Prostate gland (tissue), 2 donors: ENCODE results near the gene ZNF593OS. TPM values are rescaled to one million over a fixed set of nuclear protein-coding genes. Genes with fewer than 3 reads are reported as not detected.

Experiments used
- DNase-seq: peaks from one replicate; pipeline ENCODE4 v3.0.0-alpha.2; 2019; ENCODE audit warnings: low spot score
- H3K27ac ChIP-seq, 2 donors: fragments of 200-600 bp; sonication (generic); 2 replicates each; pipeline ENCODE4 v1.5.1; 2017 to 2019
- H3K27me3 ChIP-seq: fragments of 200-600 bp; sonication (generic); replicated peaks from 2 replicates; pipeline ENCODE4 v1.5.1; 2019; ENCODE audit not compliant: insufficient read depth
- H3K36me3 ChIP-seq, 2 donors: fragments of 200-600 bp; sonication (generic); 1 replicate in 1 of 2; 2 replicates in 1 of 2; pipeline versions ENCODE4 v1.5.1 to v1.8.1; 2017 to 2019
- H3K4me1 ChIP-seq: fragments of 200-600 bp; sonication (generic); replicated peaks from 2 replicates; pipeline ENCODE4 v1.5.1; 2019
- H3K4me3 ChIP-seq, 2 donors: fragments of 200-600 bp; sonication (generic); 2 replicates each; pipeline ENCODE4 v1.5.1; 2017 to 2019
- H3K9me3 ChIP-seq: fragments of 200-600 bp; sonication (generic); 2 replicates; pipeline ENCODE4 v1.5.1; 2017
- POLR2A ChIP-seq: fragments of 450-650 bp; IDR thresholded peaks from one replicate; pipeline ENCODE4 v1.6.1; 2016; ENCODE audit warnings: antibody characterized with exemption, mild to moderate bottlenecking
- POLR2AphosphoS5 ChIP-seq: sonication (generic); formaldehyde crosslinking; IDR thresholded peaks from one replicate; pipeline ENCODE4 v1.6.1; 2017; ENCODE audit warnings: antibody characterized with exemption
- WGBS: methylation state at CpG from one replicate; pipeline ENCODE4 v1.1.5; 2018; 5-methylcytosine and 5-hydroxymethylcytosine counted together
- intact Hi-C: fragments of 100-400 bp; cut with DNase I; formaldehyde crosslinking; loops from one replicate; pipeline ENCODE4 v1.14.2; 2022
- total RNA-seq, 2 donors: library from RNA; depleted of rRNA; stranded (reverse); fragments of >200 nt; gene quantifications; one replicate each; pipeline ENCODE4 v1.1.0, GENCODE V29; 2016
- TF ChIP-seq, protein P1 (sequence below), 4 experiments: fragments of 200-600 bp in 2 of 4; fragments of 450-650 bp in 2 of 4; sonication (generic) in 2 of 4; IDR thresholded peaks; 1 replicate in 3 of 4; 2 replicates in 1 of 4; pipeline ENCODE4 v1.5.1; 2016 to 2019; ENCODE audit warnings: antibody characterized with exemption in 4 of 4, mild to moderate bottlenecking in 2 of 4, moderate library complexity in 2 of 4

Gene ZNF593OS
- total RNA-seq, 2 donors from 2014 or later, result not detected

DNA sequence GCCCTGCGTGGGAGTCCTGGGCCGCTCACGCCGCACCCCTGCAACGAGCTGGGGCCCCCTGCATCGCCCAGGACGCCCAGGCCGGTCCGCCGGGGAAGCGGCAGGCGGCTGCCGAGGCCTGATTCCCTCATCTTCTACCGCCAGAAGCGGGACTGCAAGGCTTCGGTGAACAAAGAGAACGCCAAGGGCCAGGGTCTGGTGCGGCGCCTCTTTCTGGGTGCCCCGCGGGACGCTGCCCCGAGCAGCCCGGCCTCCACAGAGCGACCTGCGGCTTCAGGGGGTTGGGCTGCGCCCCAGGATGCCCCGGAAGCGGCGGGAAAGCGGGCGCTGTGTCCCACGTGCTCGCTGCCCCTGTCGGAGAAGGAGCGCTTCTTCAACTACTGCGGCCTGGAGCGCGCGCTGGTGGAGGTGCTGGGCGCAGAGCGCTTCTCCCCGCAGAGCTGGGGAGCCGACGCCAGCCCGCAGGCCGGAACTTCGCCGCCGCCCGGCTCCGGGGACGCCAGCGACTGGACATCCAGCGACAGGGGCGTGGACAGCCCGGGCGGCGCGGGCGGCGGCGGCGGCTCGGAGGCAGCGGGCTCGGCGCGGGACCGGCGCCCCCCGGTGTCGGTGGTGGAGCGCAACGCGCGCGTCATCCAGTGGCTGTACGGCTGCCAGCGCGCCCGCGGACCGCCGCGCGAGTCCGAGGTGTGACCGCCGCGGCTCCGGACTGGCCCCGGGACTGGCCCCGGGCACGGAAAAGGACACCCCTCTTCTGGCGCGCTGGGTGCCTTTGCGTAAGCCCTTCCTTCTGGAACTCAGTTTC, 10.0 kb downstream of the ZNF593OS start:
- H3K4me3 ChIP-seq, result peak overlapping the region; percentile 24 to 45
- no peak for DNase-seq
- intact Hi-C loops, result loop anchor here (5.0 kb wide), 1 partner anchor 59 kb away; no protein-coding TSS in a partner anchor
- no peak overlapping the region for H3K27ac ChIP-seq
- peaks cover 4% of the 10 kb centered on the region for H3K4me1 ChIP-seq
- TF ChIP-seq POLR2A, result no peak
- TF ChIP-seq, protein P1, sequence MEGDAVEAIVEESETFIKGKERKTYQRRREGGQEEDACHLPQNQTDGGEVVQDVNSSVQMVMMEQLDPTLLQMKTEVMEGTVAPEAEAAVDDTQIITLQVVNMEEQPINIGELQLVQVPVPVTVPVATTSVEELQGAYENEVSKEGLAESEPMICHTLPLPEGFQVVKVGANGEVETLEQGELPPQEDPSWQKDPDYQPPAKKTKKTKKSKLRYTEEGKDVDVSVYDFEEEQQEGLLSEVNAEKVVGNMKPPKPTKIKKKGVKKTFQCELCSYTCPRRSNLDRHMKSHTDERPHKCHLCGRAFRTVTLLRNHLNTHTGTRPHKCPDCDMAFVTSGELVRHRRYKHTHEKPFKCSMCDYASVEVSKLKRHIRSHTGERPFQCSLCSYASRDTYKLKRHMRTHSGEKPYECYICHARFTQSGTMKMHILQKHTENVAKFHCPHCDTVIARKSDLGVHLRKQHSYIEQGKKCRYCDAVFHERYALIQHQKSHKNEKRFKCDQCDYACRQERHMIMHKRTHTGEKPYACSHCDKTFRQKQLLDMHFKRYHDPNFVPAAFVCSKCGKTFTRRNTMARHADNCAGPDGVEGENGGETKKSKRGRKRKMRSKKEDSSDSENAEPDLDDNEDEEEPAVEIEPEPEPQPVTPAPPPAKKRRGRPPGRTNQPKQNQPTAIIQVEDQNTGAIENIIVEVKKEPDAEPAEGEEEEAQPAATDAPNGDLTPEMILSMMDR (IDR thresholded peaks at IDR 0.05), result peak in 1 of 4 experiments; percentile 49
- H3K36me3 ChIP-seq, result no peaks in the 10 kb centered on the region
- WGBS, result 2% methylated on average over 82 of the region's 98 CpGs
- H3K27me3 ChIP-seq, result no peaks in the 10 kb centered on the region
- H3K9me3 ChIP-seq, result no peaks in the 10 kb centered on the region

DNA sequence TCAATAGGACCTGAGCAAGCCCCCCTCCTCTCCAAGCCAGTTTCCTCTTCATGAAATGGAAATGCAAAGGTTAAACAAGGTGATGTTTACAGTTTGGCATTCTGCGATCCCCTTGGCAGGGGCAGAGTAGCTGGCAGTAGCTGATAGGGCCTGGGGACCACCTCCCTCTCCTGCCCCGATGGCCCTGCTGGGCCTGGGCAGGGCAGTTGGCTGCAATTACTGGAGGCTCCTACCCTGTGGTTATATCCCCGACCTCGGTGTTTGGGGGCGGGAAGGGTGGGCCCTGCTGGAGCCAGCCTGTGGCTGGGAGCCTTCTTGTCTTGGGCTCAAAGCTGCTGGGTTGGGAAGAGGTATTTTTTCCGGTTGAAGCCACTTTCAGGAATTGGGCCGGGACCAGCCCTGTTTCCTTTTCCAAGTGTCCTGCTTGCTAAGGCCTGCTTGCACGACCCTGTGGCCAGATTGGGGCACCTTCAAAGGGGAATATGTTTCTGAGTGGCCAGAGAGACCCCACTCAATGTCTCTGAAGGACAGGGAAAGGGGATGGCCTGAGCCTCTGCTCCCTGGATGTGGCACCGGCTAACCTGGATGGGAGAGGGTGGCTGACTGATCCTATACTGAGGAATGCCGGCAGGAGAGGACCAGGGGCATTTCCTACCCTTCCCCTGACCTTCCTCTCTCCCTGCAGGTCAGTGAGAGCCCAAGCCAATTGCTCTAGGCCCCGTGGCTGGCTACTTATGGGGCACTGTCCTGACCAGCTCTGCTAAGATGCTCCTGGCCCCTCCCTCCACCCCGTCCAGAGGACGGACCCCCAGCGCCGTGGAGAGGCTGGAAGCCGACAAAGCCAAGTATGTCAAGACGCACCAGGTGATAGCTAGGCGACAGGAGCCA, 10.9 kb downstream of the ZNF593OS start:
- WGBS, result 52% methylated on average over 17 of the region's 18 CpGs
- no peak overlapping the region for H3K27ac ChIP-seq
- no peaks in the 10 kb centered on the region for H3K9me3 ChIP-seq
- H3K4me3 ChIP-seq, result peak overlapping the region; percentile 24 to 45
- no peak for DNase-seq
- no peaks in the 10 kb centered on the region for H3K27me3 ChIP-seq
- H3K4me1 ChIP-seq, result peaks cover 4% of the 10 kb centered on the region
- H3K36me3 ChIP-seq, result no peaks in the 10 kb centered on the region
- intact Hi-C loops, result loop anchor here (5.0 kb wide), 1 partner anchor 58 kb away; no protein-coding TSS in a partner anchor
- TF ChIP-seq POLR2A, result no peak
- TF ChIP-seq, protein P1 (IDR thresholded peaks at IDR 0.05), result no peak
- TF ChIP-seq POLR2AphosphoS5, result no peak

DNA sequence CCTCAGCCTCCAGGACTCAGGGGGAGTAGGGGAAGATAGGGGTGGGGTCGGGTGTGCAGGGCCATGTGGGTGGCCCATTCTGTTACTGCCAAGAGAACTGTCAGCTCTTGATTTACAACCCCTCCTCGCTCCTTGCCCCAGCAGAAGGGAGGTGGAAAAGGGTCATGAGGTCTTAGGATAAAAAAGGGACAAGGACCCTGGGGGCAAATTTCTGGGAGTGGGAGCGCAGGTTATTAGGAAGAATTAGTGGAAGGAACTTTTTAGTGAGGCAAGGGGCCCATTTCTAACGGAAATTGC, 11.9 kb downstream of the ZNF593OS start:
- DNase-seq, result no peak
- Histone ChIP-seq H3K36me3 (no peaks in the 10 kb centered on the region), H3K27ac (no peak overlapping the region), H3K9me3 (no peaks in the 10 kb centered on the region), H3K27me3 (peaks cover 4% of the 10 kb centered on the region), H3K4me3 (no peak overlapping the region), H3K4me1 (peaks cover 4% of the 10 kb centered on the region)
- TF ChIP-seq POLR2AphosphoS5 (no peak), POLR2A (no peak)
- TF ChIP-seq, protein P1 (IDR thresholded peaks at IDR 0.05), result no peak
- intact Hi-C loops, result loop anchor here (5.0 kb wide), 1 partner anchor 57 kb away; no protein-coding TSS in a partner anchor
- WGBS, result 69% methylated on average over 4 of the region's 4 CpGs

DNA sequence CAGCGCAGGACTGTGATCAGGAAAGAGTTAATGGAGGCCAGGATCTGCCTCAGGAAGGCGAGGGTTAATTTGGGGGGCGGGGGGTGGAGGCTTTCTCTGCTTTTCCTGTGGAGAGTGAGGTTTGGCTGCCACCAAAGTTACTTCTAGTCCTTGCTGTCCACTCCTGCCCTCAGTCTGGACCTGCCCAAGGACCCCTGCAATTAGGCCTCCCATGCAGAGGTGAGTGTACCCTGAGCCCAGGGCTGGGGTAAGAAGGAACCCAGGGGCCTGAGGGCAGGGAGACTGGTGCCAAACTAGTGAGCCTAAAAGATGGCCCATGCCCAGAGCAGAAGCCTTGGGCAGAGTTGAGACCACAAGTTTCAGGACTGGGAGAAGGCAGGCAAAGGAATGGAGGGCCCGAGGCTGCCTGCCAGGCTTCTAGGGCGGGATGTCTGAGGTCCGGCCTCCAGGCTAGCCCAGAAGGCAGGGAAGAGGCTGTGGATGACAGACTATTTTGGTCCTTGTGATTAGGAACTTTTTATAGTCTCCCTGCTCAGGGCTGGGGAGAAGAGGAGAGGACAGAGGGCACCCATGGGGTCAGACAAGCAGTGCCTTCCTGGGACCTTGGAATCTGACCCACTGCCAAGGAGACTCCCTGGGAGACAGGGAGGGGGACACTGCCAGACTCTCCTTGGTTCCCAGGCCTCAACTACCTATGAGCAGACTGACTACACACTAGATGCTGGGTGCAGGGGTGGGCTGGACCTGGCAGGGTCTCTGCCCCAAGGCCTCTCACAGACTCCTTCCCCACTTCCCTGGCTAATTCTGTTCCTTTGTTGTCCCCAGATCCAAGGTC, 12.5 kb downstream of the ZNF593OS start, which contains the start of gene FAM110D:
Gene FAM110D, plus strand, starts transcription at position 172 of the 835 bp plus-strand sequence. CDS start 2,213 bp downstream, outside the sequence.
- H3K36me3 ChIP-seq, result no peaks in the 10 kb centered on the region
- no peak for TF ChIP-seq POLR2AphosphoS5
- TF ChIP-seq, protein P1 (IDR thresholded peaks at IDR 0.05), result no peak
- no peak for TF ChIP-seq POLR2A
- H3K27me3 ChIP-seq, result peaks cover 4% of the 10 kb centered on the region
- H3K4me1 ChIP-seq, result peaks cover 4% of the 10 kb centered on the region
- no peak within 1 kb of the TSS for H3K4me3 ChIP-seq
- WGBS, result 53% methylated on average over 6 of the region's 6 CpGs
- DNase-seq, result no peak
- H3K27ac ChIP-seq, result no peak within 1 kb of the TSS
- no peaks in the 10 kb centered on the region for H3K9me3 ChIP-seq
- intact Hi-C loops, result no loop called here
